ENCODE results near the gene ATRN.

The ATRN gene

GRCh38 chr20:3631534-3631933, 160.7 kb downstream of the ATRN start:
- DNase-seq = no peak

- no peak for DNase-seq
Measured at GRCh38 chr20:3632311-3633004, 161.6 kb downstream of the ATRN start.

GRCh38 chr20:3633913-3634478, 163.2 kb downstream of the ATRN start:
- DNase-seq = no peak

GRCh38 chr20:3635346-3635745, 164.5 kb downstream of the ATRN start:
- no peak for DNase-seq

DNA sequence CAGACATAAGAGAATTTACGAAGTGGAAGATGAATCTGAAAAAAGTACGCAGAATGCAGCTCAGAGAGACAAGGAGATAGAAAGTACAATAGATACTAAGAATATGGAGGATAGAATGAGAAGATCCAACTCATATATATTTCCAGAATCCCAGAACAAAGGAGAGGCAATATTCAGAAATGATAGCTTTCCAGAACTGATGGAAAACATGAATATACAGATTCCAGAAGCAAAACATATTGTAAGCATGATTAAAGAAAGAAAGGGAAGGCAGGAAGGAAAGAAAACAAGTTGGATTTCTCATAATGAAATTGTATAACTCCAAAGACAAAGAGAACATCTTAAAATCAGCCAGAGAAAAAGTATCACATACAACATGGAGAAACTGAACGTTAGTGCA, 169.4 kb downstream of the ATRN start:
- DNase-seq = no peak

GRCh38 chr20:3645309-3646066, 174.7 kb downstream of the ATRN start:
- DNase-seq = no peak

DNA sequence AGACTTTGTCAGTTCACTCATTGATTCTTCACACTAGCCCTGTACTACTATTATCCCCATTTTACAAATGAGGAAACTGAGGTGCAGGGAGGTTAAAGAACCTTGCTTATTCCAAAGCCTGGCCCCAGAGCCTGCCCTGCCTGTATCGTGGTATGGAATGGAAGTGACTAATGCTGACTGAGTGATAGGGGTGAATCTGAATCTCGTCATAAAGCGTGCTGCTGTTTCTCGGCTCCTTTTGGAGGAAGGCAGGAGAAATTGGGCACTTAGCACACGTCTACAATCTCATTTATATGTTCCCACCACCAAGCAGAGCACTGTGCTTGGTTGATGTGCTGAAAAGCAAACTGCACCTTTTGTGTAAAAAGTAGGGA, 175.2 kb downstream of the ATRN start:
- DNase-seq = no peak

DNA sequence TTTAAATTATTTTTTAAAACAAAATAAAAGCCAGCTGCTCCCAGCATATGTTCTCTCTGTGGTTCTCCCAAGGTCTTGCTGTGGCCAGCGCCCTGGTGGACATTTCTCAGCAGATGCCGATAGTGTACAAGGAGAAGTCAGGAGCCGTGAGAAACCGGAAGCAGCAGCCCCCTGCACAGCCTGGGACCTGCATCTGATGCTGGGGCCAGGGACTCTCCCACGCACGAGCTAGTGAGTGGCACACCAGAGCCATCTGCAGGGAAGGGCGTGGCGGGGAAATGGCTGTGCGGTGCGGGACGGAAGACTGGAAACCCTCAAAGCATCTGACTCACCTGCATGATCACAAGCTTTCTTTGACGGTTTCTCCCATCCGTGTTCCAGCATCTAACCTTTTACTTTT, 175.8 kb downstream of the ATRN start:
- DNase-seq = no peak

GRCh38 chr20:3647473-3647872, 176.7 kb downstream of the ATRN start:
- DNase-seq = no peak

DNA sequence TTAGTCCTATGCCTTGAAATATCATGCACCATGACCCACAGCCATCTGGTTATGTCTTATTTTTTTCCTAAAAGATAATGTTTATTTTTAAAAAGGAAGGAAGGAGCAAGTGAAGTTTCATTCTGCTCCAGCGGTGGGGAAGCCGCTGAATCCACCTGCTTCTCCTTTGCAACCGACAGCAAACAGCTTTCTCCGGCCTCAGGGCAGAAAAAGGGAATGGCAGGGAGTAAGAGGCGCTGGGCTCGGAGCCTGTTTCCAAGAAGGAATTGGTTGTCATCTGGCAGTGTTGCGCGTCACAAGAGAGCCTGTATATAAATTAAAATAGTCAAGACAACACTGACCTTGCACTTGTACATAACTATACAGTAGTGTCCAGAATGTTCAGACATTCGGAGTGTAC, 178.1 kb downstream of the ATRN start:
- DNase-seq = no peak

DNA sequence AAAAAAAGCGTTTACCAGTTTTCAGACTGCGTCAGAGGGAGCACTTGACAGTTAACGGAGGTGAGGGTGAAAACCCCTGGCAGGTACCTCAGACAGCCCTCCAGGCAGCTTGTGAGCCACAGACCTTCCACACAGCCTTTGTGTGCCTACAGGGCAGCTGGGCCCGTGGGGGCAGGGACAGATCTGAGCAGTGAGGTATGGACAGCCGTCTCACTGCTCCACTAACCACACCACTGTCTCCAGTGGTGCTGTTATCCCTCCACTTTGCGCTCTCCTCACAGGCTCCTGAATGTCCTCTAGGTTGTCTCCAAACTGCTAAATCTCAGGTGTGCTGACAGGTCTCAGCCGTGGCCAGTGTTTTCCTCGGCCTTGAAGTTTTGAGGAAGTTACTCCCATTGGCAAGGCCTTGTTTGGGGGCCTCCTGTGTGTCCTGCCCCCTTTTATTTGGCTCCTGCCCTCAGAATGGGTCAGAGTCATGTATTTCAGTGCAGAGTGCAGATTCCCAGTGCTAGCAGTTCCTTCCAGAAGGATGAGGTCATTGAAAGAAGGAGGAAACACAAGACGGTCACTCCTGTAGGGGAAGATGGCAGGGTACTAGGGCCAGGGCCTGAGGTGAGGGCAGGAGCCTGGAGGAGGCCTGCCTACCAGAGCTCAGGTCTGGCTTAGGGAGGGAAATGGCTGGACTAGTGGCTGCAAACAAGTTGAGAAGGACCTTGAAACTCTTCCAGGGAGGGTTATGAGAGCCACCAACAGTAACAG, 180.6 kb downstream of the ATRN start:
- no peak for DNase-seq

GRCh38 chr20:3652221-3652620, 181.4 kb downstream of the ATRN start:
- no peak for DNase-seq

- no peak for DNase-seq
Measured at GRCh38 chr20:3652676-3653596, 182.1 kb downstream of the ATRN start.

DNA sequence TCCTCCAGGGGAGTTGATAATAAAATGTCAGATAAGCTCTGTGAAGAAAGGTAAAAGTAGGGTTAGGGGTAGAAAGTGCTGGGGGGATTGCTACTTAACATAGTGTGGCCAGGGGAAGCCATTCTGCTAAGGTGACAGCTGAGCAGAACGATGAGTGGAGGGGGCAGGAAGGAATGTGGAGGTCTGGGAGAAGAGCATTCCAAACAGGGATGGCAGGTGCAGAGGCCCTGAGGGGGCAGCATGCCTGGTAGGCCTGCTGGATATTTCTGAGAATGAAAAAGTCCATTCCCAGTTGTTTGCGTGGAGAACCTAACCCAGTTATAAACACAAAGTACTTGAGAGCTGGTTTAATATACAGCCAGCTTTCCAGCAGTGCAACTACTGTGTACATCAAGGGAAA, 183.1 kb downstream of the ATRN start:
- no peak for DNase-seq

DNA sequence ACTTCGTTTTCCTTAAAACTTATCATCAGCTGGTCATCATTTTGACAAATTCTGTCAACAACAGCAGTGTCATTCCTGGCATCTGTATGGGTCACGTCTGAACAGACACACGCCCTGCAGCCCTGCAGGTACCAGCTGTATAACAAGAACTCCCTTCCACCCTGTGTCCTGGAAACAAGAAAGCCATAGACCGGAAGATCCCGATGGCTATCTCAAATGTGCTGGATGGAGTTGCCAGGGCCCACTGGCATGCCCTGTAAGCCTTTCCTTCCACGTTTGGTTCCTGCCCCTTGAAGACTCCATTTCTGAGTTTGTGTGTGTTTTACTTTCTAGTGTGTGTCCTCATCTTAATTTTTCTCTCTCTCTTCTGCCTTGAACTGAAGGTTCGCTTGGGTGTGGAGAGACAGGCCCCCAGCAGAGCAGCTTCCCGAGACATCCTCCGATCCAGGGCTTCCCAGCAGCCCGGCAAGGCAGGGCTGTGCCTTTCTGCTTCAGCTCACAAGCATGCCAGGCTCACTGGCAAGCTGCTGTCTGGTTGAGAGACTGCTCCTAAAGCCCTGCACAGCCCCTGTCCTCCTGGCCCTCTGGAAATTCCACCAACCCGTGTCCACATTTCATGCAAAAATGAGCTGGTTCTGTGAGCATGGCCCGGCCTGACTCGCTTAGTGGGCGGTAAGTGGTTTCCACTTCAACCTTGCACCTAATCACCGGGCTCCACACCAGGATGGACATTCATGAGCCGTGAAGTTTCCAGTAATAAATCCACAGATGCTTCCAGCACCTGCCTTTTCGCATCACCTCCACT, 183.7 kb downstream of the ATRN start:
- no peak for DNase-seq

- no peak for DNase-seq
Measured at GRCh38 chr20:3655131-3655405, 184.2 kb downstream of the ATRN start.

GRCh38 chr20:3658019-3658715, 187.3 kb downstream of the ATRN start:
- DNase-seq = no peak

- DNase-seq = peak; percentile 81
Measured at GRCh38 chr20:3658716-3659491, 188.1 kb downstream of the ATRN start.

- DNase-seq = no peak
Measured at GRCh38 chr20:3659492-3660261, 188.9 kb downstream of the ATRN start.

Measured in activated CD4-positive, alpha-beta T cell treated with anti-CD3 and anti-CD28 coated beads, Interleukin-10, Interleukin-2, amounts not matched to agents 100 ng/mL and 50 ng/mL, durations not matched to agents 16 hours and 8 hours (primary cell).